ENCODE measurements around the gene OR6C76.

OR6C76 gene

GRCh38 chr12:55469291-55469690, 43.2 kb downstream of the OR6C76 start:
- no peak for DNase-seq (ENCODE audit: low read depth, low spot score)

GRCh38 chr12:55470088-55470829, 44.2 kb downstream of the OR6C76 start, which contains the start of gene OR6C70:
Gene OR6C70, minus strand, starts transcription at chr12:55470138. Its CDS starts 0 bp downstream, at chr12:55470138.
- no peak for DNase-seq (ENCODE audit: low read depth, low spot score)

- DNase-seq (ENCODE audit: low read depth, low spot score), result no peak
Measured at GRCh38 chr12:55472264-55472663, 46.2 kb downstream of the OR6C76 start.

All from iPS DF 19.7 (cell line).